Measurements from ENCODE around the gene ZNF184. TPM values are rescaled to one million over a fixed set of nuclear protein-coding genes. Genes with fewer than 3 reads are reported as not detected.
"Not testable (repeated sequence)": the region's sequence is repeated elsewhere in the genome, so short reads cannot be mapped to it uniquely, and the experiment has no call there.

Gene ZNF184
- total RNA-seq, 2 experiments from 2014 or later = 11.6 to 12.3 TPM

- H3K4me3 Mint-ChIP-seq = no peak overlapping the region
- ChIA-PET CTCF (no interaction called here), POLR2A (no interaction called here)
- H3K27ac Mint-ChIP-seq = no peak overlapping the region
- H3K27me3 Mint-ChIP-seq (ENCODE audit: low read depth) = no peaks in the 10 kb centered on the region
- DNase-seq (no peak), ATAC-seq (no peak)
- H3K36me3 Mint-ChIP-seq (ENCODE audit: low read depth) = peaks cover 15% of the 10 kb centered on the region
- H3K4me1 Mint-ChIP-seq (ENCODE audit: low read depth) = no peaks in the 10 kb centered on the region
- peaks cover 30% of the 10 kb centered on the region for H3K9me3 Mint-ChIP-seq (ENCODE audit: insufficient read depth)
Measured at GRCh38 chr6:27442932-27443331, 30.0 kb downstream of the ZNF184 start.

- H3K9me3 Mint-ChIP-seq (ENCODE audit: insufficient read depth) = peaks cover 25% of the 10 kb centered on the region
- no peaks in the 10 kb centered on the region for H3K27me3 Mint-ChIP-seq (ENCODE audit: low read depth)
- H3K36me3 Mint-ChIP-seq (ENCODE audit: low read depth) = peaks cover 6% of the 10 kb centered on the region
- no peak overlapping the region for H3K4me3 Mint-ChIP-seq
- ChIA-PET CTCF (no interaction called here), POLR2A (no interaction called here)
- H3K4me1 Mint-ChIP-seq (ENCODE audit: low read depth) = no peaks in the 10 kb centered on the region
- DNase-seq = no peak
- ATAC-seq = no peak
- H3K27ac Mint-ChIP-seq = no peak overlapping the region
Measured at GRCh38 chr6:27441001-27441400, 31.9 kb downstream of the ZNF184 start.

DNA sequence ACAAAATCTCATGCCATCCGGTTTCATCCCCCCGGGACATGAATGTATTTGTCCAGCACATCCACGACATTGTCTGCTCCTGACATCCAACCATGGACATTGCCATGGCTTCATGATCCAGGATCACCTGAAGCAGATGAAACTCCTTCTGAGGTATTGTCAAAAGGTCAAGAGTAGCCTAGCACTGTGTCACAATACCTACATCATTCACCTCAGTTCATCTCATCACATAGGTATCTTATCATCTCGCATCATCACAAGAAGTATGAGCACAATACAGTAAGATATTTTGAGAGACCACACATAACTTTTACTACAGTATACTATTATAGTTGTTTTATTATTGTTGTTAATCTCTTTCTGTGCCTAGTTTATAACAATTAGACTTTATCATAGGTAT is 33.5 kb downstream of the ZNF184 start:
- no peaks in the 10 kb centered on the region for H3K27me3 Mint-ChIP-seq (ENCODE audit: low read depth)
- H3K4me3 Mint-ChIP-seq = no peak overlapping the region
- DNase-seq (no peak), ATAC-seq (no peak)
- H3K9me3 Mint-ChIP-seq (ENCODE audit: insufficient read depth) = peaks cover 23% of the 10 kb centered on the region
- H3K4me1 Mint-ChIP-seq (ENCODE audit: low read depth) = no peaks in the 10 kb centered on the region
- peaks cover 6% of the 10 kb centered on the region for H3K36me3 Mint-ChIP-seq (ENCODE audit: low read depth)
- ChIA-PET POLR2A (no interaction called here), CTCF (no interaction called here)
- H3K27ac Mint-ChIP-seq = no peak overlapping the region

DNA sequence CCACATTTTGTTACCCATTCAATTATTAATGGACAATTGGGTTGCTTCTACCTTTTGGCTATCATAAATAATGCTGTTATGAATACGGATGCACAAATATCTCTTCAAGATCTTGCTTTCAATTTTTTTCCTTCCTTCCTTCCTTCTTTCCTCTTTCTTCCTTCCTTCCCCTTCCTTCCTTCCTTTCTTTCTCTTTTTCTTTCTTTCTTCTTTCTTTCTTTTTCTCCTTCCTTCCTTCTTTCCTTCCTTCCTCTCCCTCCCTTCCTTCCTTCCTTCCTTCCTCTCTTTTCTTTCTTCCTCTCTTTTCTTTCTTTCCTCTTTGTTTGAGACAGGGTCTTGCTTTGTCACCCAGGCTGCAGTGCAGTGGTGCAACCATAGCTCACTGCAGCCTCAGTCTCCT is 39.2 kb downstream of the ZNF184 start:
- DNase-seq = no peak
- CTCF ChIA-PET = no interaction called here
- Mint-ChIP-seq H3K36me3 (ENCODE audit: low read depth) (peaks cover 1% of the 10 kb centered on the region), H3K4me3 (no peak overlapping the region), H3K4me1 (ENCODE audit: low read depth) (peaks cover 10% of the 10 kb centered on the region), H3K27ac (no peak overlapping the region), H3K27me3 (ENCODE audit: low read depth) (peaks cover 4% of the 10 kb centered on the region), H3K9me3 (ENCODE audit: insufficient read depth) (peaks cover 7% of the 10 kb centered on the region)
- POLR2A ChIA-PET = no interaction called here
- ATAC-seq = no peak

DNA sequence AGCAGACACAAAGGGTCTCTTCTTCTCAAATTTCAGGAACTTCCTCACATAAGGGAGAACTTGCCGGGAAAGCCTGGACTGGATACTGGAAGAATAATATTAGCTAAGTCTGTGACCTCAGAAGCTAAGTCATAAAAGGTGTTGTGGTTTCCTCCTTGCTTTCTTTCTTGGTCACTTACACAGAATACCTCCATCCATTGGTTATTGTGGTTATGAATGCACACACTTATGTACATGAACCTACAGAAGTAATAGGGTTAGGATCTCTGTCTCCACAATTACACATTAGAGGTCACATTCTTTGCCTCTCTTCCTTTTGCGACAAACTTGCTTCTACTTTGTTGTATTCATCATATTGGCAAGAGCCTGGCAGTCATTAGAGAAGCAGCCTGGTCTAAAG is 43.9 kb downstream of the ZNF184 start:
- peaks cover 11% of the 10 kb centered on the region for H3K4me1 Mint-ChIP-seq (ENCODE audit: low read depth)
- ChIA-PET CTCF (no interaction called here), POLR2A (no interaction called here)
- no peak overlapping the region for H3K4me3 Mint-ChIP-seq
- no peak overlapping the region for H3K27ac Mint-ChIP-seq
- no peaks in the 10 kb centered on the region for H3K36me3 Mint-ChIP-seq (ENCODE audit: low read depth)
- H3K27me3 Mint-ChIP-seq (ENCODE audit: low read depth) = peaks cover 4% of the 10 kb centered on the region
- no peaks in the 10 kb centered on the region for H3K9me3 Mint-ChIP-seq (ENCODE audit: insufficient read depth)
- DNase-seq (no peak), ATAC-seq (no peak)

DNA sequence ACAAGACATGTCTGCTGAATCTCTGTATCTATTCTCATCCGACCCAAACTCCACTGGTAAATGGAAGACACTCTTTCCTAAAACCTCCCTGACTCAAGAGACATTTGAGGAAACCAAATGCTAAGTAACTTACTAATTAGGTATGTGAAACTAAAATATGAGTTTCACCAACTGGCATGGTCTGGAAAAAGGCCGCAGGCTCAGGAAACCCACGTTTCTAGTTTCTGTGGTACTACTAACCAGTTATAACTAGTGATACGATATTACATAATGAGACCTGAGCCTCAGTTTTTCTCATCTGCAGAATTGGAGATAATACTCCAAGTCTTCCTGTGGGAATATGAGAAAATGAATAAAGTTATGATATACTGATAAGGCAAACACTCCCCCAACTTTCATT is 44.4 kb downstream of the ZNF184 start:
- ATAC-seq (no peak), DNase-seq (no peak)
- no peak overlapping the region for H3K27ac Mint-ChIP-seq
- no peaks in the 10 kb centered on the region for H3K36me3 Mint-ChIP-seq (ENCODE audit: low read depth)
- CTCF ChIA-PET = no interaction called here
- H3K4me1 Mint-ChIP-seq (ENCODE audit: low read depth) = peaks cover 11% of the 10 kb centered on the region
- POLR2A ChIA-PET = no interaction called here
- H3K4me3 Mint-ChIP-seq = no peak overlapping the region
- H3K9me3 Mint-ChIP-seq (ENCODE audit: insufficient read depth) = no peaks in the 10 kb centered on the region
- peaks cover 4% of the 10 kb centered on the region for H3K27me3 Mint-ChIP-seq (ENCODE audit: low read depth)

- Mint-ChIP-seq H3K9me3 (ENCODE audit: insufficient read depth) (no peaks in the 10 kb centered on the region), H3K27ac (no peak overlapping the region), H3K4me3 (no peak overlapping the region), H3K36me3 (ENCODE audit: low read depth) (no peaks in the 10 kb centered on the region), H3K27me3 (ENCODE audit: low read depth) (no peaks in the 10 kb centered on the region), H3K4me1 (ENCODE audit: low read depth) (peaks cover 11% of the 10 kb centered on the region)
- ChIA-PET POLR2A (no interaction called here), CTCF (no interaction called here)
- no peak for ATAC-seq
- DNase-seq = no peak
Measured at GRCh38 chr6:27426045-27426620, 46.8 kb downstream of the ZNF184 start.

DNA sequence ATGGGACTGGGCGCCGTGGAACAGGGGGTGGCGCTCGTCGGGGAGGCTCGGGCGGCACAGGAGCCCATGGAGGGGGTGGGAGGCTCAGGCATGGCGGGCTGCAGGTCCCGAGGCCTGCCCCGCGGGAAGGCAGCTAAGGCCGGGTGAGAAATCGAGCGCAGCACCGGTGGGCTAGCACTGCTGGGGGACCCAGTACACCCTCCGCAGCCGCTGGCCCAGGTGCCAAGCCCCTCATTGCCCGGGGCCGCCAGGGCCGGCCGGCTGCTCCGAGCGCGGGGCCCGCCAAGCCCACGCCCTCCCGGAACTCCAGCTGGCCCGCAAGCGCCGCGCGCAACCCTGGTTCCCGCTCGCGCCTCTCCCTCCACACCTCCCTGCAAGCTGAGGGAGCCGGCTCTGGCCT is 48.1 kb downstream of the ZNF184 start:
- H3K4me3 Mint-ChIP-seq; CTCF ChIA-PET; POLR2A ChIA-PET; H3K36me3 Mint-ChIP-seq (ENCODE audit: low read depth); H3K9me3 Mint-ChIP-seq (ENCODE audit: insufficient read depth); DNase-seq; H3K27me3 Mint-ChIP-seq (ENCODE audit: low read depth); ATAC-seq; H3K27ac Mint-ChIP-seq: not testable (repeated sequence)
- peaks cover 11% of the 10 kb centered on the region for H3K4me1 Mint-ChIP-seq (ENCODE audit: low read depth)

- DNase-seq = no peak
- no peaks in the 10 kb centered on the region for H3K36me3 Mint-ChIP-seq (ENCODE audit: low read depth)
- H3K9me3 Mint-ChIP-seq (ENCODE audit: insufficient read depth) = peaks cover 7% of the 10 kb centered on the region
- no peak overlapping the region for H3K4me3 Mint-ChIP-seq
- no peak for ATAC-seq
- CTCF ChIA-PET = interaction anchor here (0.7 kb wide), 1 partner anchor 15 kb away, joined by 3 read pairs; no protein-coding TSS in a partner anchor
- H3K27me3 Mint-ChIP-seq (ENCODE audit: low read depth) = no peaks in the 10 kb centered on the region
- H3K4me1 Mint-ChIP-seq (ENCODE audit: low read depth) = no peaks in the 10 kb centered on the region
- POLR2A ChIA-PET = no interaction called here
- no peak overlapping the region for H3K27ac Mint-ChIP-seq
Measured at GRCh38 chr6:27422651-27423332, 50.1 kb downstream of the ZNF184 start.

- Mint-ChIP-seq H3K4me1 (ENCODE audit: low read depth) (no peaks in the 10 kb centered on the region), H3K36me3 (ENCODE audit: low read depth) (peaks cover 1% of the 10 kb centered on the region), H3K27ac (no peak overlapping the region), H3K27me3 (ENCODE audit: low read depth) (peaks cover 4% of the 10 kb centered on the region), H3K9me3 (ENCODE audit: insufficient read depth) (peaks cover 12% of the 10 kb centered on the region), H3K4me3 (no peak overlapping the region)
- DNase-seq (no peak), ATAC-seq (no peak)
- ChIA-PET CTCF (no interaction called here), POLR2A (no interaction called here)
Measured at GRCh38 chr6:27419363-27419762, 53.5 kb downstream of the ZNF184 start.

- no peak overlapping the region for H3K27ac Mint-ChIP-seq
- ATAC-seq (no peak), DNase-seq (no peak)
- H3K27me3 Mint-ChIP-seq (ENCODE audit: low read depth) = peaks cover 4% of the 10 kb centered on the region
- CTCF ChIA-PET = no interaction called here
- POLR2A ChIA-PET = no interaction called here
- H3K9me3 Mint-ChIP-seq (ENCODE audit: insufficient read depth) = peaks cover 12% of the 10 kb centered on the region
- peaks cover 1% of the 10 kb centered on the region for H3K36me3 Mint-ChIP-seq (ENCODE audit: low read depth)
- H3K4me3 Mint-ChIP-seq = no peak overlapping the region
- no peaks in the 10 kb centered on the region for H3K4me1 Mint-ChIP-seq (ENCODE audit: low read depth)
Measured at GRCh38 chr6:27415898-27416297, 57.0 kb downstream of the ZNF184 start.

DNA sequence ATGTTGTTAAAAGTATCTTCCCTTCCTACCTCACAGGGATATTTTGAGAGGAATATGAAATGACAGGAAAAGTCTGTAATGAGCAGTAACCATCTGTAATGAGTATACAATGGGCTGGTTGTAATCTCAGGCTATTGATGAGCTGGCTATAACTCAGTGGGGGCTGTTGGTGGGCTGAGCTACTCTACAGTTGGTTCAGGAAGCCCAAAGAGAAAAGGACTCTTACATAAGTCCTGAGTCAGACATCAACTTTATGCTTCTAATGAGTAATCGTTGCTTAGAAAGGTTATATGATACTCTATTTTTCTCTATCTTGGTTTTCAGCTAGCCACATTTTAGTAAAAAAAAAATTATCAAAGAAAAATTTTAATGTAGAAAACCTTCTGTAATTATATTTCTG is 57.9 kb downstream of the ZNF184 start:
- Mint-ChIP-seq H3K36me3 (ENCODE audit: low read depth) (peaks cover 1% of the 10 kb centered on the region), H3K4me3 (no peak overlapping the region), H3K9me3 (ENCODE audit: insufficient read depth) (peaks cover 11% of the 10 kb centered on the region), H3K27ac (no peak overlapping the region), H3K27me3 (ENCODE audit: low read depth) (peaks cover 4% of the 10 kb centered on the region), H3K4me1 (ENCODE audit: low read depth) (no peaks in the 10 kb centered on the region)
- ChIA-PET CTCF (no interaction called here), POLR2A (no interaction called here)
- DNase-seq = no peak
- ATAC-seq = no peak

GRCh38 chr6:27414300-27414699 is 58.6 kb downstream of the ZNF184 start:
- H3K4me3 Mint-ChIP-seq = no peak overlapping the region
- H3K27me3 Mint-ChIP-seq (ENCODE audit: low read depth) = peaks cover 4% of the 10 kb centered on the region
- H3K36me3 Mint-ChIP-seq (ENCODE audit: low read depth) = peaks cover 1% of the 10 kb centered on the region
- ChIA-PET POLR2A (no interaction called here), CTCF (no interaction called here)
- H3K27ac Mint-ChIP-seq = no peak overlapping the region
- no peaks in the 10 kb centered on the region for H3K4me1 Mint-ChIP-seq (ENCODE audit: low read depth)
- H3K9me3 Mint-ChIP-seq (ENCODE audit: insufficient read depth) = peaks cover 8% of the 10 kb centered on the region
- DNase-seq = no peak
- no peak for ATAC-seq
